Caco-2 (cell line): ENCODE measurements around the gene IL4I1. TPM values are rescaled to one million over a fixed set of nuclear protein-coding genes. Genes with fewer than 3 reads are reported as not detected.
A peak's percentile ranks its signal among the peaks of the same experiment; 100 is the strongest.

Source experiments
- BruUV-seq: library from RNA; stranded (reverse); fragments of 400-500 nt; replicated peaks from 2 replicates; lab custom pipeline; 2021; lab: Mats Ljungman, UMichigan
- CTCF ChIA-PET: fragments of 300-600 bp; sonication (Branson Sonifier 250); formaldehyde crosslinking; loops from one replicate; lab custom pipeline; 2022; ENCODE audit warnings: antibody characterized with exemption; lab: Charles Lee
- POLR2A ChIA-PET: fragments of 300-600 bp; sonication (Branson Sonifier 250); formaldehyde crosslinking; loops from one replicate; lab custom pipeline; 2022; ENCODE audit warnings: antibody characterized with exemption; lab: Charles Lee
- DNase-seq, 2 experiments: peaks; one replicate each; pipeline versions ENCODE4 v3.0.0 to v3.0.0-alpha.2; 2020 to 2022
- H3K27me3 ChIP-seq: replicated peaks from 2 replicates; pipeline ENCODE4 v1.6.0; 2011; ENCODE audit warnings: low read length; ENCODE audit not compliant: control insufficient read depth, insufficient read depth
- H3K36me3 ChIP-seq: 2 replicates; pipeline ENCODE4 v1.5.1; 2011; ENCODE audit warnings: low read length; ENCODE audit not compliant: control insufficient read depth, insufficient read depth
- H3K4me1 ChIP-seq: fragments of 250-450 bp; sonication (Bioruptor Pico); 2 replicates; pipeline ENCODE4 v1.5.1; 2020; ENCODE audit warnings: mild to moderate bottlenecking
- H3K4me3 ChIP-seq: 2 replicates; pipeline ENCODE4 v1.5.1; 2011; ENCODE audit warnings: low read depth, mild to moderate bottlenecking, control low read depth, low read length
- H3K9me3 ChIP-seq: fragments of 250-450 bp; sonication (Bioruptor Pico); 2 replicates; pipeline ENCODE4 v1.5.1; 2020; ENCODE audit warnings: mild to moderate bottlenecking, moderate library complexity
- H3K27ac Mint-ChIP-seq: one replicate; pipeline ENCODE4 v1.8.0; 2022; ENCODE audit warnings: mixed read lengths; ENCODE audit not compliant: unreplicated experiment
- H3K27me3 Mint-ChIP-seq: one replicate; pipeline ENCODE4 v1.8.0; 2022; ENCODE audit warnings: mixed read lengths; ENCODE audit not compliant: insufficient read depth, unreplicated experiment
- H3K36me3 Mint-ChIP-seq: one replicate; pipeline ENCODE4 v1.8.0; 2022; ENCODE audit warnings: mild to moderate bottlenecking, mixed read lengths; ENCODE audit not compliant: insufficient read depth, unreplicated experiment
- H3K4me1 Mint-ChIP-seq: one replicate; pipeline ENCODE4 v1.8.0; 2022; ENCODE audit warnings: low read depth, mixed read lengths; ENCODE audit not compliant: unreplicated experiment
- H3K4me3 Mint-ChIP-seq: one replicate; pipeline ENCODE4 v1.8.0; 2022; ENCODE audit warnings: mild to moderate bottlenecking, moderate library complexity, mixed read lengths; ENCODE audit not compliant: unreplicated experiment
- H3K9me3 Mint-ChIP-seq: one replicate; pipeline ENCODE4 v1.8.0; 2022; ENCODE audit warnings: mixed read lengths; ENCODE audit not compliant: unreplicated experiment
- CTCF ChIP-seq, 2 experiments: fragments of 200-600 bp in 1 of 2; IDR thresholded peaks; 1 replicate in 1 of 2; 2 replicates in 1 of 2; pipeline versions ENCODE4 v1.5.1 to v1.8.0; 2011 to 2022; ENCODE audit warnings: antibody characterized with exemption in 1 of 2, control low read depth in 1 of 2, inconsistent platforms in 1 of 2, low read depth in 1 of 2, low read length in 1 of 2, mild to moderate bottlenecking in 1 of 2, moderate library complexity in 1 of 2; ENCODE audit not compliant: insufficient read depth in 1 of 2, severe bottlenecking in 1 of 2, unreplicated experiment in 1 of 2
- intact Hi-C: fragments of 100-400 bp; cut with micrococcal nuclease; formaldehyde crosslinking; loops from one replicate; pipeline ENCODE4 v1.10.0; 2022; ENCODE audit not compliant: unreplicated experiment
- total RNA-seq: library from RNA; stranded (reverse); gene quantifications from 2 replicates; pipeline ENCODE4 v1.2.3, GENCODE V29; 2022

The IL4I1 gene
- total RNA-seq, 1 experiment from 2014 or later: 0.61 TPM

GRCh38 chr19:49921871-49922795 is 25.4 kb upstream of the IL4I1 start:
- Mint-ChIP-seq H3K9me3 (no peaks in the 10 kb centered on the region), H3K36me3 (peaks cover 96% of the 10 kb centered on the region), H3K27me3 (no peaks in the 10 kb centered on the region), H3K4me1 (no peaks in the 10 kb centered on the region), H3K27ac (peak overlapping the region; percentile 79), H3K4me3 (no peak overlapping the region)
- Histone ChIP-seq H3K9me3 (no peaks in the 10 kb centered on the region), H3K4me1 (no peaks in the 10 kb centered on the region), H3K27me3 (no peaks in the 10 kb centered on the region), H3K4me3 (no peak overlapping the region), H3K36me3 (peaks cover 8% of the 10 kb centered on the region)
- TF ChIP-seq CTCF (IDR thresholded peaks at IDR 0.05; ENCODE audit: insufficient read depth in 1 of 2, low read depth in 1 of 2, low read length in 1 of 2, severe bottlenecking in 1 of 2, unreplicated experiment in 1 of 2): no peak
- ChIA-PET CTCF (no interaction called here), POLR2A (no interaction called here)
- intact Hi-C loops: no loop called here
- no peak for DNase-seq
- BruUV-seq: no TSS peak

GRCh38 chr19:49920624-49921363 is 24.1 kb upstream of the IL4I1 start:
- Histone ChIP-seq H3K36me3 (peaks cover 10% of the 10 kb centered on the region), H3K4me1 (no peaks in the 10 kb centered on the region), H3K27me3 (no peaks in the 10 kb centered on the region), H3K9me3 (no peaks in the 10 kb centered on the region), H3K4me3 (no peak overlapping the region)
- no peak for TF ChIP-seq CTCF (IDR thresholded peaks at IDR 0.05; ENCODE audit: insufficient read depth in 1 of 2, low read depth in 1 of 2, low read length in 1 of 2, severe bottlenecking in 1 of 2, unreplicated experiment in 1 of 2)
- peak overlapping the region; percentile 79 for H3K27ac Mint-ChIP-seq
- no peaks in the 10 kb centered on the region for H3K4me1 Mint-ChIP-seq
- ChIA-PET CTCF (no interaction called here), POLR2A (no interaction called here)
- no TSS peak for BruUV-seq
- no peak for DNase-seq
- H3K4me3 Mint-ChIP-seq: no peak overlapping the region
- H3K27me3 Mint-ChIP-seq: no peaks in the 10 kb centered on the region
- peaks cover 96% of the 10 kb centered on the region for H3K36me3 Mint-ChIP-seq
- intact Hi-C loops: no loop called here
- no peaks in the 10 kb centered on the region for H3K9me3 Mint-ChIP-seq

- no peak for TF ChIP-seq CTCF (IDR thresholded peaks at IDR 0.05; ENCODE audit: insufficient read depth in 1 of 2, low read depth in 1 of 2, low read length in 1 of 2, severe bottlenecking in 1 of 2, unreplicated experiment in 1 of 2)
- H3K36me3 ChIP-seq: peaks cover 12% of the 10 kb centered on the region
- no TSS peak for BruUV-seq
- H3K27ac Mint-ChIP-seq: no peak overlapping the region
- H3K27me3 Mint-ChIP-seq: no peaks in the 10 kb centered on the region
- 0 out of 2 replicates have a peak, but pooled peaks cover 3% of the 10 kb centered on the region for H3K9me3 ChIP-seq
- H3K4me3 Mint-ChIP-seq: no peak overlapping the region
- H3K4me1 Mint-ChIP-seq: peaks cover 20% of the 10 kb centered on the region
- ChIA-PET CTCF (no interaction called here), POLR2A (no interaction called here)
- H3K36me3 Mint-ChIP-seq: peaks cover 96% of the 10 kb centered on the region
- no peak overlapping the region for H3K4me3 ChIP-seq
- H3K27me3 ChIP-seq: no peaks in the 10 kb centered on the region
- H3K9me3 Mint-ChIP-seq: no peaks in the 10 kb centered on the region
- intact Hi-C loops: no loop called here
- peaks cover 12% of the 10 kb centered on the region for H3K4me1 ChIP-seq
- no peak for DNase-seq
Observed at GRCh38 chr19:49918089-49918488, 21.4 kb upstream of the IL4I1 start.
